Fibroblast of lung (primary cell): Measurements from ENCODE around the gene JKAMP. TPM values are rescaled to one million over a fixed set of nuclear protein-coding genes. Genes with fewer than 3 reads are reported as not detected.
"Not testable (repeated sequence)": the region's sequence is repeated elsewhere in the genome, so short reads cannot be mapped to it uniquely, and the experiment has no call there.

Source experiments
- DNase-seq, 2 donors: peaks; one replicate each; pipeline versions ENCODE4 v3.0.0 to v3.0.0-alpha.2; 2010; ENCODE audit warnings: low read depth in 2 of 2
- H2AFZ ChIP-seq: 2 replicates; pipeline ENCODE4 v1.5.1; 2012; ENCODE audit warnings: low read length, control low read depth, inconsistent platforms
- H3K27ac ChIP-seq: 2 replicates; pipeline ENCODE4 v1.5.1; 2011; ENCODE audit warnings: low read length, control low read depth; ENCODE audit not compliant: insufficient read depth
- H3K27me3 ChIP-seq: 2 replicates; pipeline ENCODE4 v1.5.1; 2011; ENCODE audit warnings: mild to moderate bottlenecking, low read length; ENCODE audit not compliant: control insufficient read depth, insufficient read depth
- H3K36me3 ChIP-seq: 2 replicates; pipeline ENCODE4 v1.5.1; 2011; ENCODE audit warnings: low read length; ENCODE audit not compliant: control insufficient read depth, insufficient read depth
- H3K4me1 ChIP-seq: 2 replicates; pipeline ENCODE4 v1.5.1; 2011; ENCODE audit warnings: low read length; ENCODE audit not compliant: control insufficient read depth, insufficient read depth; ENCODE audit errors: extremely low read depth
- H3K4me2 ChIP-seq: 2 replicates; pipeline ENCODE4 v1.5.1; 2011; ENCODE audit warnings: low read length, control low read depth; ENCODE audit not compliant: insufficient read depth; ENCODE audit errors: extremely low read depth
- H3K4me3 ChIP-seq, 4 experiments: fragments of 200-600 bp in 1 of 4; sonication (generic) in 1 of 4; replicated peaks in 1 of 4; 2 replicates each; pipeline ENCODE4 v1.5.1; 2011 to 2016; ENCODE audit warnings: low read length in 4 of 4, low read depth in 3 of 4, mild to moderate bottlenecking in 3 of 4, control low read depth in 2 of 4, inconsistent platforms in 1 of 4, mixed read lengths in 1 of 4; ENCODE audit not compliant: insufficient read depth in 1 of 4; ENCODE audit errors: control extremely low read depth in 1 of 4
- H3K79me2 ChIP-seq: 2 replicates; pipeline ENCODE4 v1.5.1; 2012; ENCODE audit warnings: mild to moderate bottlenecking, low read length, inconsistent platforms; ENCODE audit not compliant: control insufficient read depth, insufficient read depth
- H3K9ac ChIP-seq: 2 replicates; pipeline ENCODE4 v1.5.1; 2011; ENCODE audit warnings: mild to moderate bottlenecking, low read length, control low read depth; ENCODE audit not compliant: insufficient read depth
- H3K9me3 ChIP-seq: 2 replicates; pipeline ENCODE4 v1.5.1; 2012; ENCODE audit warnings: low read depth, low read length; ENCODE audit not compliant: control insufficient read depth, insufficient read depth
- H4K20me1 ChIP-seq: 2 replicates; pipeline ENCODE4 v1.5.1; 2011; ENCODE audit warnings: low read length; ENCODE audit not compliant: control insufficient read depth, insufficient read depth; ENCODE audit errors: extremely low read depth
- CTCF ChIP-seq, 2 donors: IDR thresholded peaks in 1 of 2; conservative IDR thresholded peaks in 1 of 2; 1 replicate in 1 of 2; 2 replicates in 1 of 2; pipeline ENCODE4 v1.5.1; 2011 to 2012; ENCODE audit warnings: low read length in 2 of 2, control low read depth in 1 of 2, inconsistent platforms in 1 of 2, low read depth in 1 of 2, mild to moderate bottlenecking in 1 of 2
- EZH2 ChIP-seq: IDR thresholded peaks from 2 replicates; pipeline ENCODE4 v1.5.1; 2012; ENCODE audit warnings: low read length, control low read depth, mild to moderate bottlenecking; ENCODE audit errors: missing control alignments
- polyA plus RNA-seq, 2 donors: library from polyadenylated mRNA; depleted of rRNA in 1 of 2; stranded (reverse) in 1 of 2; unstranded in 1 of 2; fragments of >200 nt; gene quantifications; 2 replicates each; pipeline ENCODE4 v1.2.1, GENCODE V29; 2011 to 2012; ENCODE audit warnings: missing spikeins in 1 of 2
- total RNA-seq: library from RNA; depleted of rRNA; stranded (reverse); fragments of >200 nt; gene quantifications from 2 replicates; pipeline ENCODE4 v1.2.1, GENCODE V29; 2014

JKAMP gene
- total and polyA plus RNA-seq, 2 donors (not counting 1 experiment from before 2014, with no cell fraction given) = 80.1 to 207 TPM

GRCh38 chr14:59435987-59436386 is 48.3 kb upstream of the JKAMP start:
- no peak overlapping the region for H3K4me2 ChIP-seq
- peaks cover 15% of the 10 kb centered on the region for H3K4me1 ChIP-seq
- H4K20me1 ChIP-seq = no peaks in the 10 kb centered on the region
- H3K27ac ChIP-seq = no peak overlapping the region
- no peak overlapping the region for H3K9ac ChIP-seq
- H3K79me2 ChIP-seq = no peaks in the 10 kb centered on the region
- DNase-seq = no peak
- H3K36me3 ChIP-seq = no peaks in the 10 kb centered on the region
- TF ChIP-seq CTCF (conservative IDR thresholded peaks at IDR 0.05 in 1 of 2, IDR thresholded peaks at IDR 0.05 in 1 of 2; ENCODE audit: low read depth in 1 of 2, low read length in 2 of 2) (no peak), EZH2 (no peak)
- H3K27me3 ChIP-seq = no peaks in the 10 kb centered on the region
- no peak overlapping the region for H3K4me3 ChIP-seq
- H2AFZ ChIP-seq = no peak overlapping the region
- no peaks in the 10 kb centered on the region for H3K9me3 ChIP-seq

- peak; percentile 81 to 91 for DNase-seq
- no peaks in the 10 kb centered on the region for H3K27me3 ChIP-seq
- no peak overlapping the region for H2AFZ ChIP-seq
- TF ChIP-seq EZH2 = no peak
- TF ChIP-seq CTCF (conservative IDR thresholded peaks at IDR 0.05 in 1 of 2, IDR thresholded peaks at IDR 0.05 in 1 of 2; ENCODE audit: low read depth in 1 of 2, low read length in 2 of 2) = no peak
- H3K9ac ChIP-seq = no peak overlapping the region
- H3K9me3 ChIP-seq = no peaks in the 10 kb centered on the region
- no peaks in the 10 kb centered on the region for H3K79me2 ChIP-seq
- no peak overlapping the region for H3K27ac ChIP-seq
- no peak overlapping the region for H3K4me3 ChIP-seq
- H3K36me3 ChIP-seq = no peaks in the 10 kb centered on the region
- peaks cover 15% of the 10 kb centered on the region for H3K4me1 ChIP-seq
- no peaks in the 10 kb centered on the region for H4K20me1 ChIP-seq
- H3K4me2 ChIP-seq = peak overlapping the region; percentile 26
Observed at GRCh38 chr14:59438195-59438647, 46.1 kb upstream of the JKAMP start.

GRCh38 chr14:59439256-59439965 is 44.9 kb upstream of the JKAMP start:
- DNase-seq = peak; percentile 62 to 81
- Histone ChIP-seq H4K20me1 (no peaks in the 10 kb centered on the region), H2AFZ (no peak overlapping the region), H3K9me3 (no peaks in the 10 kb centered on the region), H3K27ac (peak overlapping the region; percentile 26), H3K79me2 (no peaks in the 10 kb centered on the region), H3K4me3 (no peak overlapping the region), H3K36me3 (no peaks in the 10 kb centered on the region), H3K9ac (no peak overlapping the region), H3K4me2 (peak overlapping the region; percentile 26), H3K27me3 (no peaks in the 10 kb centered on the region), H3K4me1 (peaks cover 17% of the 10 kb centered on the region)
- TF ChIP-seq CTCF (conservative IDR thresholded peaks at IDR 0.05 in 1 of 2, IDR thresholded peaks at IDR 0.05 in 1 of 2; ENCODE audit: low read depth in 1 of 2, low read length in 2 of 2) = no peak
- TF ChIP-seq EZH2 = no peak

GRCh38 chr14:59448673-59449072 is 35.6 kb upstream of the JKAMP start:
- H3K4me2 ChIP-seq, DNase-seq, H3K36me3 ChIP-seq, H3K4me3 ChIP-seq, H3K27me3 ChIP-seq, H2AFZ ChIP-seq, H3K9me3 ChIP-seq, H3K4me1 ChIP-seq, H3K9ac ChIP-seq, H3K79me2 ChIP-seq, H4K20me1 ChIP-seq, H3K27ac ChIP-seq: not testable (repeated sequence)
